ENCODE data around the gene TASL.

The TASL gene

GRCh38 chrX:30597216-30598012 lies 19.8 kb upstream of the TASL start:
- FAIRE-seq (peak; percentile 30), DNase-seq (ENCODE audit: insufficient read length) (peak; percentile 17)
- TF ChIP-seq POLR2A (IDR thresholded peaks at IDR 0.05; ENCODE audit: low read depth, low read length) (no peak), POLR2AphosphoS5 (IDR thresholded peaks at IDR 0.05; ENCODE audit: low read depth, low read length) (no peak)

DNA sequence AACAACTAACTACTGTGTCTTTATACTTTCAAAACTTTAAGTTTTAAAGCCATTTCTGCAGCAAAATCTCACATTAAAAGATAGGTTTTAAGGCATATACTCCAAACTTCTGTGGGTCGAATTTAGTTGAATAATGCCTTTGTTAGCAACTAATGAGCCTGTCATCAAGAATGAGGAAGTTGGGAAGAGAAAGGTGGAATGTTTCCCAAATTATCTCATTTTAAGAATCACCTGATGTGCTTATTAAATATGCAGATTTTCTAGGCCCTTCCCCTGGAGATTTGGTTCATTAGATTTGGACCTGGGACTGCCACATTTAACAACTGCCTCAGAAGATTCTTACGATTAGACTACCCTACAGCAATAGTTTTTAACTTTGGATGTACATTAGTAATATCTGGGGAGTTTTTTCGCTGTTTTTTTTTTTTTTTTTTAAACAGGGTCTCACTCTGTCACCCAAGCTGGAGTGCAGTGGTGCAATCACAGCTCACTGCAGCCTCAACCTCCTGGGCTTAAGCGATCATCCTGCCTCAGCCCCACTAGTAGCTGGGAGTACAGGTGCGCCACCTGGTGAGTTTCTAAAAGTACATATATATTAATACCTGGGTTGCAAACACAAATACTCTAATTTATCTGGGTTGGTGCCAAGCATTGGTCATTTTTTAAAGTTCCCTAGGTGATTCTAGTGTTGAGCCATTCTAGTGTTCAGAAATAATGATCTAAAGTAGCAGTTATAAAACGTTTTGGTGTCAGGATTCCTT lies 16.1 kb upstream of the TASL start:
- DNase-seq (ENCODE audit: insufficient read length) (no peak), FAIRE-seq (no peak)
- TF ChIP-seq TAF1 (IDR thresholded peaks at IDR 0.05; ENCODE audit: borderline replicate concordance, low read depth, low read length) (no peak), POLR2A (IDR thresholded peaks at IDR 0.05; ENCODE audit: low read depth, low read length) (no peak), POLR2AphosphoS5 (IDR thresholded peaks at IDR 0.05; ENCODE audit: low read depth, low read length) (no peak)

DNA sequence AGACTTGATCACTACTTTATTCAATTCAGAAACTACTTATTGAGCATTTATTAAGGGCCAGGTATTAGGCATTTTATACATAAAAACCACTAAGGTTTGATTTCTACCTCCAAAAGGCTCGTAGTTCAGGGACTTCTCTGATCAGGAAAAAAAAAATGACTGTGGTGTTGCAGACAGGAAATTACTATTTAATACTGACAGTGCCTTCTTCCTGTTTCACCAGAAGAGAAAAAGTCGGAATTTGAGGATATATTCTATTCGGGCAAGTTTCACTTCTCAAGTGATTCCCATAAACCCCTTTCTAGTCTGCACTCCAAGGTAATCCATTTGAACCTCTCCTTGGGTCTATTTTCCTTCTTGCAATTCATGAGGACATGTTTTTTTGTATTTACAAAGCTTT lies 15.3 kb upstream of the TASL start:
- no peak for DNase-seq (ENCODE audit: insufficient read length)
- FAIRE-seq = no peak
- no peak for TF ChIP-seq POLR2AphosphoS5 (IDR thresholded peaks at IDR 0.05; ENCODE audit: low read depth, low read length)
- TF ChIP-seq TAF1 (IDR thresholded peaks at IDR 0.05; ENCODE audit: borderline replicate concordance, low read depth, low read length) = no peak
- no peak for TF ChIP-seq POLR2A (IDR thresholded peaks at IDR 0.05; ENCODE audit: low read depth, low read length)

GRCh38 chrX:30590368-30590767 lies 12.8 kb upstream of the TASL start:
- DNase-seq (ENCODE audit: insufficient read length) (no peak), FAIRE-seq (no peak)
- TF ChIP-seq POLR2AphosphoS5 (IDR thresholded peaks at IDR 0.05; ENCODE audit: low read depth, low read length) = no peak
- no peak for TF ChIP-seq POLR2A (IDR thresholded peaks at IDR 0.05; ENCODE audit: low read depth, low read length)
- TF ChIP-seq TAF1 (IDR thresholded peaks at IDR 0.05; ENCODE audit: borderline replicate concordance, low read depth, low read length) = no peak

DNA sequence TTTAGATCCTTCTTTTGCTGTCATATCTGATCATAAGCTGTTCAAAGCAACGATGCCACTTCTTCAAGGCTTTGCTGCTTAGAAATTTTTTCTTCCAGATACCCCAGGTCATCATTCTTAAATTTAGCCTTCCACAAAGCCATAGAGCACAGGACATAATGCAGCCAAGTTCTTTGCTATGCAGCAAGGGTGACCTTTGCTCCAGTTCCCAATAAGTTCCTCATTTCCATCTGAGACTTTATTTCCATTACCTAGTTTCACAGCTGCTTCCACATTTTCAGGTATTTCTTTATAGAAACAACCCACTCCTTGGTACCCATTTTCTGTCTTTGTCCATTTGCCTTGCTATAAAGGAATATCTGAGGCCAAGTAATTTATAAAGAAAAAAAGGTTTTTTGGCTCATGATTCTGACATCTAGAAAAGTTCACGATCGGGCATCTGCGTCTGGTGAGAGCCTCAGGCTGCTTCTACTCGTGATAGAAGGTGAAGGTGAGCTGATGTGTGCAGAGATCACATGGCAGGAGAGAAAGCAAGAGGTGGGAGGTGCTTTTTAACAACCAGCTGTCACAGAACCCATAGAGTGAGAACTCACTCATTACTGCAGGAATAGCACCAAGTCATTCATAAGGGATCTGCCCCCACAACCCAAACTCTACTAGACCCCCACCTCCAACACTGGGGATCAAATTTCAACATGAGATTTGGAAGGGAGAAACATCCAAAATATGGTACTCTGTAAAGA lies 11.8 kb upstream of the TASL start:
- TF ChIP-seq TAF1 (IDR thresholded peaks at IDR 0.05; ENCODE audit: borderline replicate concordance, low read depth, low read length) (no peak), POLR2AphosphoS5 (IDR thresholded peaks at IDR 0.05; ENCODE audit: low read depth, low read length) (no peak), POLR2A (IDR thresholded peaks at IDR 0.05; ENCODE audit: low read depth, low read length) (no peak)
- no peak for DNase-seq (ENCODE audit: insufficient read length)
- no peak for FAIRE-seq

GRCh38 chrX:30586516-30586915 lies 8.9 kb upstream of the TASL start:
- no peak for TF ChIP-seq POLR2AphosphoS5 (IDR thresholded peaks at IDR 0.05; ENCODE audit: low read depth, low read length)
- no peak for TF ChIP-seq TAF1 (IDR thresholded peaks at IDR 0.05; ENCODE audit: borderline replicate concordance, low read depth, low read length)
- TF ChIP-seq POLR2A (IDR thresholded peaks at IDR 0.05; ENCODE audit: low read depth, low read length) = no peak
- DNase-seq (ENCODE audit: insufficient read length) (no peak), FAIRE-seq (no peak)

DNA sequence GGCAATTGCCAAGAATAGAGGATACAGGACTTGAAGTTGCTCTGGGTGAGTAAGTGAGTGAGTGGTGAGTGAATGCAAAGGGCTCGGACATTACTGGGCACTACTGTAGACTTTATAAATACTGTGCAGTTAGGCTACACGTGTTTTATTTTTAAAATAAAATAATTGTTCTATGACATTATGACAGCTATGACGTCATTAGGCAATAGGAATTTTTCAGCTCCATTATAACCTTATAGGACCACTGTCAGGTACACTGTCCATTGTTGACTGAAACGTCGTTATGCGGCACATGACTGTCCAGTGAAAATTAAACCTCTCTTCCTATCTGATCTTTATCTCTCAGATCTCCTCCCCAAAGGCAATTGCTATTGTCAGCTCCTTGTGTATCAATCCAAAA lies 5.1 kb upstream of the TASL start:
- TF ChIP-seq POLR2A (IDR thresholded peaks at IDR 0.05; ENCODE audit: low read depth, low read length) (no peak), POLR2AphosphoS5 (IDR thresholded peaks at IDR 0.05; ENCODE audit: low read depth, low read length) (no peak), TAF1 (IDR thresholded peaks at IDR 0.05; ENCODE audit: borderline replicate concordance, low read depth, low read length) (no peak)
- DNase-seq (ENCODE audit: insufficient read length) = no peak
- FAIRE-seq = peak; percentile 50

DNA sequence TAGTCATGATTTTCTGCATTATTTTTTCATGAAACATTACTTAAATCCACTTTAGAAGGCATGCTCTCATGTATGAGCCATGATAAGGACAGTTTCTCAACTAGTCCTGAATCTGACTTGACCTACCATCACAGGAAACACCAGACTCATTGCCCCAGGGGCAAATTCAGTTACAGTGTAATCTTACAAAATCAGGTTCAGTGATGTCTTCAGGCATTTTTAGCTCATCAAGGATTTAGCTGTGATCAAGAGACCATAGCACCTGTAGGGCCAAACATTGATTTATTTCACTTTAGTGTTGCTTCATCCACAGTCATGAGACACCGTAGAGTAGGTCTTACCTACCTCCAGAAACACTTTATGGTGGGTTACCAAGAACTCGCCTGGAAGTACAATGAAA lies 3.1 kb upstream of the TASL start:
- FAIRE-seq (peak; percentile 9), DNase-seq (ENCODE audit: insufficient read length) (no peak)
- TF ChIP-seq POLR2A (IDR thresholded peaks at IDR 0.05; ENCODE audit: low read depth, low read length) (no peak), POLR2AphosphoS5 (IDR thresholded peaks at IDR 0.05; ENCODE audit: low read depth, low read length) (no peak), TAF1 (IDR thresholded peaks at IDR 0.05; ENCODE audit: borderline replicate concordance, low read depth, low read length) (no peak)

DNA sequence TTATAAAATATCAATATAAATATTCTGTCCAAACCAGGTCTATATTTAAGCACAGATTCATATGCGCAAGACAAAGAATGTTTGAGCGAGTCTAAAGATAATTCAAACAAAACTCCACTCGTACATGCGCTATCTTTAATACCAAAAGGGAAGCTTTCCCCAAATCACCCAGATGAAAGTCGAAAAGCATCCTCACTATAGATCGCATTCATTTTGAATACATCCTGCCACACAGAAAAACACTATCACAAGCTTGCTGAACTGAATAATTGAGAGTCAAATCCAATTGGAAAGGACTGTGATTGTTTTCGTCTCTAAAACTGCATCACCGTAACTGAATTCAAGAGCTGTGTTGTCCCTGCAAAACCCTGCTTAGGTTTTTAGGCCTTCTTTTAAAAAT lies 685 bp downstream of the TASL start:
- no peak for DNase-seq (ENCODE audit: insufficient read length)
- FAIRE-seq = peak; percentile 33
- TF ChIP-seq POLR2A (IDR thresholded peaks at IDR 0.05; ENCODE audit: low read depth, low read length) (no peak), POLR2AphosphoS5 (IDR thresholded peaks at IDR 0.05; ENCODE audit: low read depth, low read length) (0 out of 2 replicates have a peak, but pooled peaks have one; percentile 19)

- DNase-seq (ENCODE audit: insufficient read length) (no peak), FAIRE-seq (no peak)
- TF ChIP-seq TAF1 (IDR thresholded peaks at IDR 0.05; ENCODE audit: borderline replicate concordance, low read depth, low read length) = no peak
- TF ChIP-seq POLR2A (IDR thresholded peaks at IDR 0.05; ENCODE audit: low read depth, low read length) = no peak
- no peak for TF ChIP-seq POLR2AphosphoS5 (IDR thresholded peaks at IDR 0.05; ENCODE audit: low read depth, low read length)
Observed at GRCh38 chrX:30573125-30573524, 4.4 kb downstream of the TASL start.

DNA sequence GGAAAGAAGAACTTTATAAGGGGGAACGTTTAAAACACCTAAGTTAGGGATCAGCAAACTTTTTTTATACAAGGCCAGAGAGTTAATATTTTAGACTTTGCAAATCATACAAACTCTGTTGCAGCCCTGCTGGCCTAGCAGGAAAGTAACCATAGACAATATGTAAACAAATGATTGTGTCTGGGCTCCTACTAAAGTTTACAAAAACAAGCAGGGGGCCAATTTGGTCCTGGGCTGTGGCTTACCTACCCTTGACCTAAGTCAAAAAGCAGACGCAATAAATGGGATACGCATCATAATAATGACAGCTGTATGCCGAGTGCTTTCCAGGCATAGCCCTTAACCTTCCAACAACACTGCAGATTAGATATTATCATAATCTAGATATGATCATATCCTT lies 4.9 kb downstream of the TASL start:
- FAIRE-seq (no peak), DNase-seq (ENCODE audit: insufficient read length) (no peak)
- no peak for TF ChIP-seq POLR2AphosphoS5 (IDR thresholded peaks at IDR 0.05; ENCODE audit: low read depth, low read length)
- no peak for TF ChIP-seq TAF1 (IDR thresholded peaks at IDR 0.05; ENCODE audit: borderline replicate concordance, low read depth, low read length)
- TF ChIP-seq POLR2A (IDR thresholded peaks at IDR 0.05; ENCODE audit: low read depth, low read length) = no peak
